ENCODE measurements around the gene PLXNA4. TPM values are rescaled to one million over a fixed set of nuclear protein-coding genes. Genes with fewer than 3 reads are reported as not detected.

PLXNA4 gene
- total RNA-seq, 1 experiment from 2014 or later = 0.81 TPM

GRCh38 chr7:132295175-132295574 is 281.1 kb downstream of the PLXNA4 start:
- no peak for DNase-seq (ENCODE audit: low spot score)
- POLR2A ChIA-PET = no interaction called here
- CTCF ChIA-PET = interaction anchor here (0.8 kb wide), 1 partner anchor 436 kb away, joined by 5 read pairs; no protein-coding TSS in a partner anchor
- Mint-ChIP-seq H3K27ac (no peak overlapping the region), H3K9me3 (no peaks in the 10 kb centered on the region), H3K27me3 (ENCODE audit: low read depth) (no peaks in the 10 kb centered on the region), H3K4me3 (no peak overlapping the region), H3K4me1 (no peaks in the 10 kb centered on the region), H3K36me3 (no peaks in the 10 kb centered on the region)
- TF ChIP-seq ZNF512 (CRISPR knock-in tag; IDR thresholded peaks at IDR 0.05; ENCODE audit: borderline replicate concordance) = no peak
- no peak for TF ChIP-seq KAT7 (CRISPR knock-in tag; IDR thresholded peaks at IDR 0.05; ENCODE audit: borderline replicate concordance)
- no peak for TF ChIP-seq TEAD1 (CRISPR knock-in tag; IDR thresholded peaks at IDR 0.05)
- TF ChIP-seq ZBTB21 (CRISPR knock-in tag; IDR thresholded peaks at IDR 0.05; ENCODE audit: borderline replicate concordance) = no peak
- TF ChIP-seq MXD4 (CRISPR knock-in tag; IDR thresholded peaks at IDR 0.05; ENCODE audit: borderline replicate concordance) = no peak
- ATAC-seq = no peak

- Mint-ChIP-seq H3K27ac (no peak overlapping the region), H3K36me3 (no peaks in the 10 kb centered on the region), H3K9me3 (no peaks in the 10 kb centered on the region), H3K4me1 (no peaks in the 10 kb centered on the region), H3K27me3 (ENCODE audit: low read depth) (no peaks in the 10 kb centered on the region), H3K4me3 (no peak overlapping the region)
- CTCF ChIA-PET = interaction anchor here (0.6 to 1.0 kb wide), 3 partner anchors 55 to 603 kb away, joined by 3 to 6 read pairs (median 3); no protein-coding TSS in a partner anchor
- TF ChIP-seq SOX15 (CRISPR knock-in tag; IDR thresholded peaks at IDR 0.05) (no peak), ATF3 (CRISPR knock-in tag; conservative IDR thresholded peaks at IDR 0.05) (no peak), CBFB (CRISPR knock-in tag; IDR thresholded peaks at IDR 0.05; ENCODE audit: low read depth) (no peak), GRHL2 (CRISPR knock-in tag; IDR thresholded peaks at IDR 0.05; ENCODE audit: insufficient replicate concordance, severe bottlenecking) (no peak), RELA (CRISPR knock-in tag; IDR thresholded peaks at IDR 0.05; ENCODE audit: borderline replicate concordance) (no peak), ATF6 (CRISPR knock-in tag; IDR thresholded peaks at IDR 0.05) (no peak), AFF4 (CRISPR knock-in tag; IDR thresholded peaks at IDR 0.05; ENCODE audit: borderline replicate concordance) (no peak), JAZF1 (CRISPR knock-in tag; IDR thresholded peaks at IDR 0.05) (no peak), MLX (CRISPR knock-in tag; IDR thresholded peaks at IDR 0.05) (no peak), USF2 (CRISPR knock-in tag; IDR thresholded peaks at IDR 0.05) (no peak), MYBL2 (CRISPR knock-in tag; IDR thresholded peaks at IDR 0.05) (no peak), FOXK1 (CRISPR knock-in tag; IDR thresholded peaks at IDR 0.05) (no peak), NR3C1 (CRISPR knock-in tag; conservative IDR thresholded peaks at IDR 0.05; ENCODE audit: low read depth) (no peak)
- no peak for DNase-seq (ENCODE audit: low spot score)
- POLR2A ChIA-PET = no interaction called here
- ATAC-seq = no peak
These were observed 283.5 kb downstream of the PLXNA4 start for GRCh38 chr7:132292803-132293202.

All from WTC11 (cell line).